Liver (tissue), 9 donors: ENCODE results near the gene SDC1. TPM values are rescaled to one million over a fixed set of nuclear protein-coding genes. Genes with fewer than 3 reads are reported as not detected.
"Not testable (repeated sequence)": the region's sequence is repeated elsewhere in the genome, so short reads cannot be mapped to it uniquely, and the experiment has no call there.

Source experiments
- DNase-seq: peaks from one replicate; pipeline ENCODE4 v3.0.0-alpha.2; 2017; ENCODE audit warnings: low spot score
- H3K27ac ChIP-seq, 2 donors: one replicate each; pipeline ENCODE4 v1.7.0; 2013; ENCODE audit warnings: inconsistent platforms in 2 of 2, low read length in 2 of 2, control low read depth in 1 of 2, low read depth in 1 of 2, mild to moderate bottlenecking in 1 of 2
- H3K27me3 ChIP-seq, 4 donors: one replicate each; pipeline versions ENCODE4 v1.6.1 to v1.7.0; 2013; ENCODE audit warnings: low read length in 3 of 4, inconsistent platforms in 1 of 4, mild to moderate bottlenecking in 1 of 4, moderate library complexity in 1 of 4; ENCODE audit not compliant: control insufficient read depth in 4 of 4, insufficient read depth in 4 of 4
- H3K36me3 ChIP-seq, 4 donors: one replicate each; pipeline versions ENCODE4 v1.6.1 to v1.7.0; 2013; ENCODE audit warnings: low read length in 3 of 4, mild to moderate bottlenecking in 3 of 4, low read depth in 1 of 4, moderate library complexity in 1 of 4; ENCODE audit not compliant: control insufficient read depth in 4 of 4, insufficient read depth in 3 of 4
- H3K4me1 ChIP-seq, 4 donors: one replicate each; pipeline versions ENCODE4 v1.6.1 to v1.7.0; 2013; ENCODE audit warnings: low read length in 3 of 4, mild to moderate bottlenecking in 3 of 4, moderate library complexity in 1 of 4; ENCODE audit not compliant: control insufficient read depth in 4 of 4, insufficient read depth in 4 of 4
- H3K4me3 ChIP-seq, 3 donors: one replicate each; pipeline versions ENCODE4 v1.6.1 to v1.7.0; 2013; ENCODE audit warnings: low read length in 3 of 3, control low read depth in 1 of 3, low read depth in 1 of 3, mild to moderate bottlenecking in 1 of 3
- H3K9ac ChIP-seq, 2 donors: one replicate each; pipeline ENCODE4 v1.7.0; 2013; ENCODE audit warnings: low read length in 2 of 2, mild to moderate bottlenecking in 2 of 2, moderate library complexity in 2 of 2, control low read depth in 1 of 2, low read depth in 1 of 2
- H3K9me3 ChIP-seq, 4 donors: one replicate each; pipeline versions ENCODE4 v1.6.1 to v1.7.0; 2013; ENCODE audit warnings: low read length in 3 of 4; ENCODE audit not compliant: control insufficient read depth in 4 of 4
- ATF3 ChIP-seq: IDR thresholded peaks from 2 replicates; pipeline ENCODE4 v1.6.1; 2016; ENCODE audit warnings: antibody characterized with exemption
- FOXA2 ChIP-seq: IDR thresholded peaks from 2 replicates; pipeline ENCODE4 v1.6.1; 2016; ENCODE audit warnings: antibody characterized with exemption
- GABPA ChIP-seq, 2 donors: IDR thresholded peaks in 1 of 2; conservative IDR thresholded peaks in 1 of 2; 2 replicates each; pipeline ENCODE4 v1.6.1; 2016; ENCODE audit warnings: antibody characterized with exemption in 2 of 2, mild to moderate bottlenecking in 1 of 2, moderate library complexity in 1 of 2
- HNF4G ChIP-seq: IDR thresholded peaks from 2 replicates; pipeline ENCODE4 v1.6.1; 2016; ENCODE audit warnings: antibody characterized with exemption
- JUND ChIP-seq, 2 donors: IDR thresholded peaks; 2 replicates each; pipeline ENCODE4 v1.6.1; 2016; ENCODE audit warnings: antibody characterized with exemption in 2 of 2
- NR2F2 ChIP-seq: IDR thresholded peaks from 2 replicates; pipeline ENCODE4 v1.6.1; 2016; ENCODE audit warnings: antibody characterized with exemption
- REST ChIP-seq: IDR thresholded peaks from 2 replicates; pipeline ENCODE4 v1.6.1; 2016; ENCODE audit warnings: antibody characterized with exemption, mild to moderate bottlenecking
- SP1 ChIP-seq: IDR thresholded peaks from 2 replicates; pipeline ENCODE4 v1.6.1; 2018; ENCODE audit warnings: antibody characterized with exemption, mild to moderate bottlenecking
- TAF1 ChIP-seq: conservative IDR thresholded peaks from 2 replicates; pipeline ENCODE4 v1.6.1; 2016; ENCODE audit warnings: antibody characterized with exemption, mild to moderate bottlenecking
- WGBS: extraction: QIAGEN DNeasy Blood & Tissue Kit; methylation state at CpG from one replicate; pipeline ENCODE4 v1.1.7; 2013; 5-methylcytosine and 5-hydroxymethylcytosine counted together
- polyA plus RNA-seq, 2 donors: library from polyadenylated mRNA; stranded (reverse) in 1 of 2; unstranded in 1 of 2; fragments of 200-250 nt in 1 of 2; fragments of >200 nt in 1 of 2; fragmentation: Nextera tagmentation in 1 of 2; extraction: Ambion mirVana in 1 of 2; gene quantifications; one replicate each; pipeline versions ENCODE4 v1.2.1 to v1.2.3, GENCODE V29; 2013 to 2015
- total RNA-seq, 2 donors: library from RNA; depleted of rRNA; stranded (reverse); fragments of >200 nt; gene quantifications; one replicate each; pipeline ENCODE4 v1.2.3, GENCODE V29; 2014
- TF ChIP-seq, protein P1 (sequence below): IDR thresholded peaks from 2 replicates; pipeline ENCODE4 v1.6.1; 2016; ENCODE audit warnings: antibody characterized with exemption
- TF ChIP-seq, protein P2 (sequence below): IDR thresholded peaks from 2 replicates; pipeline ENCODE4 v1.6.1; 2016; ENCODE audit warnings: antibody characterized with exemption
- TF ChIP-seq, protein P3 (sequence below): fragments of 150-350 bp; IDR thresholded peaks from 2 replicates; pipeline ENCODE4 v1.5.1; 2017; ENCODE audit warnings: improper control_type of control experiment, low read depth, low read length; ENCODE audit not compliant: missing input control
- donor health status: healthy.
- donor health status: healthy.
- donor health status: healthy.
- donor health status: healthy.
- donor health status: healthy.

The SDC1 gene
- total and polyA plus RNA-seq, 4 donors, result 99.6 to 363 (median 196) TPM

DNA sequence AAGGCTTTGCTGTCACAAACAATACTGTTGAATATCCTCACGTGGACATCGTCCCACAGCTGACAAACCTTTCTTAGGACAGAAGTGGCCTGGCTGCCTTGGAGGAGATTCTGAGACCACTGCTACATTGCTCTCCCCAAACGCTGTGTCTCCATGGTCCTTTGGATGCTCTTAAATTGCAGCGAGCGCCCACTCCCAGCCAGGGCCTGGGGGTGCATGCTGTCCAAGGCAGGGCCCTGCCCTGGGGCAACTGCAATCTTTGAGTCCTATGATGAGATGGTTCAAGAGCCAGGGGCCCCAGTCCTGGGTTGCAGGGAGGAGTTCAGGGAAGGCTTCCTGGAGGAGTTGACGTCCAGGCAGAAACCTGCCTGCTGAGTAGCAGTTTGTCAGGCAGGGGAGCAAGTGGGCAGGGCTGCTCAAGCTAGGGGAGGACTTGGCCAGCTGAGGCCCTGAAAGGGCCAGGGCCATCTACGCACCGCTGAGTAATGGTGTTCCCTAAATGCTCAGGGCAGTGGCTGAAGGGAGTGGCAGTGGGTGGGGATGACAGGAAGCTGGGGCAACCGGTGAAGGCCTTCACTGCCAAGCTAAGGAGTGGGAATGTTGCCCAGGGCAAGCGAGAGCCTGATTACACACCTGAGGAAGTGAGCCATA is 10.8 kb upstream of the SDC1 start:
- TF ChIP-seq, protein P1, sequence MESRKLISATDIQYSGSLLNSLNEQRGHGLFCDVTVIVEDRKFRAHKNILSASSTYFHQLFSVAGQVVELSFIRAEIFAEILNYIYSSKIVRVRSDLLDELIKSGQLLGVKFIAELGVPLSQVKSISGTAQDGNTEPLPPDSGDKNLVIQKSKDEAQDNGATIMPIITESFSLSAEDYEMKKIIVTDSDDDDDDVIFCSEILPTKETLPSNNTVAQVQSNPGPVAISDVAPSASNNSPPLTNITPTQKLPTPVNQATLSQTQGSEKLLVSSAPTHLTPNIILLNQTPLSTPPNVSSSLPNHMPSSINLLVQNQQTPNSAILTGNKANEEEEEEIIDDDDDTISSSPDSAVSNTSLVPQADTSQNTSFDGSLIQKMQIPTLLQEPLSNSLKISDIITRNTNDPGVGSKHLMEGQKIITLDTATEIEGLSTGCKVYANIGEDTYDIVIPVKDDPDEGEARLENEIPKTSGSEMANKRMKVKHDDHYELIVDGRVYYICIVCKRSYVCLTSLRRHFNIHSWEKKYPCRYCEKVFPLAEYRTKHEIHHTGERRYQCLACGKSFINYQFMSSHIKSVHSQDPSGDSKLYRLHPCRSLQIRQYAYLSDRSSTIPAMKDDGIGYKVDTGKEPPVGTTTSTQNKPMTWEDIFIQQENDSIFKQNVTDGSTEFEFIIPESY, result no peak
- TF ChIP-seq, protein P2, sequence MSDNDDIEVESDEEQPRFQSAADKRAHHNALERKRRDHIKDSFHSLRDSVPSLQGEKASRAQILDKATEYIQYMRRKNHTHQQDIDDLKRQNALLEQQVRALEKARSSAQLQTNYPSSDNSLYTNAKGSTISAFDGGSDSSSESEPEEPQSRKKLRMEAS, result no peak
- TF ChIP-seq, protein P3, sequence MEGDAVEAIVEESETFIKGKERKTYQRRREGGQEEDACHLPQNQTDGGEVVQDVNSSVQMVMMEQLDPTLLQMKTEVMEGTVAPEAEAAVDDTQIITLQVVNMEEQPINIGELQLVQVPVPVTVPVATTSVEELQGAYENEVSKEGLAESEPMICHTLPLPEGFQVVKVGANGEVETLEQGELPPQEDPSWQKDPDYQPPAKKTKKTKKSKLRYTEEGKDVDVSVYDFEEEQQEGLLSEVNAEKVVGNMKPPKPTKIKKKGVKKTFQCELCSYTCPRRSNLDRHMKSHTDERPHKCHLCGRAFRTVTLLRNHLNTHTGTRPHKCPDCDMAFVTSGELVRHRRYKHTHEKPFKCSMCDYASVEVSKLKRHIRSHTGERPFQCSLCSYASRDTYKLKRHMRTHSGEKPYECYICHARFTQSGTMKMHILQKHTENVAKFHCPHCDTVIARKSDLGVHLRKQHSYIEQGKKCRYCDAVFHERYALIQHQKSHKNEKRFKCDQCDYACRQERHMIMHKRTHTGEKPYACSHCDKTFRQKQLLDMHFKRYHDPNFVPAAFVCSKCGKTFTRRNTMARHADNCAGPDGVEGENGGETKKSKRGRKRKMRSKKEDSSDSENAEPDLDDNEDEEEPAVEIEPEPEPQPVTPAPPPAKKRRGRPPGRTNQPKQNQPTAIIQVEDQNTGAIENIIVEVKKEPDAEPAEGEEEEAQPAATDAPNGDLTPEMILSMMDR, result no peak
- TF ChIP-seq SP1, result no peak
- TF ChIP-seq TAF1, result no peak
- Histone ChIP-seq H3K4me1 (no peaks in the 10 kb centered on the region), H3K27ac (no peak overlapping the region), H3K9ac (no peak overlapping the region), H3K9me3 (no peaks in the 10 kb centered on the region), H3K4me3 (no peak overlapping the region), H3K27me3 (no peaks in the 10 kb centered on the region), H3K36me3 (no peaks in the 10 kb centered on the region)
- 86% methylated on average over 10 of the region's 10 CpGs for WGBS
- DNase-seq, result no peak

DNA sequence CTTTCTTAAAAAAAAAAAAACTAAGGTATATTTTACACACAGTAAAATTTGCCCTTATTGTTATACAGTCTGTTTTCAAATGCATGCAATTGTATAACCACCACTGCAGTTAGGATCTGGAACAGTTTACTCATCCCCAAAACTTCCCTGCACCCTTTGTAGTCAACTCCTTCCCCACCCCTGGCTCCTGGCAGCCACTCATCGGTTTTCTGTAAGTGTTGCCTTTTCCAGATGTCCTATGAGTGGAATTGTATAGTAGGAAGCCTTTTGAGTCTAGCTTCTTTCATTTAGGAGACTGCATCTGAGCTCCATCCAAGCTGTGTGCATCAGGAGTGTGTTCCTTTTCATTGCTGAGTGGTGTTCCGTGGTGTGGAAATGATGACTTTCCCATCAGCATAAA is 9.7 kb upstream of the SDC1 start:
- H3K9ac ChIP-seq, H3K4me3 ChIP-seq, H3K36me3 ChIP-seq, H3K9me3 ChIP-seq, H3K27ac ChIP-seq, DNase-seq, H3K4me1 ChIP-seq, H3K27me3 ChIP-seq: not testable (repeated sequence)
- WGBS, result 88% methylated on average over 2 of the region's 2 CpGs

- 96% methylated on average over 5 of the region's 5 CpGs for WGBS
These were observed 7.9 kb upstream of the SDC1 start for GRCh38 chr2:20232837-20233207.

More at GRCh38 chr2:20232837-20233207, 7.9 kb upstream of the SDC1 start:
- H3K36me3 ChIP-seq, result no peaks in the 10 kb centered on the region
- no peak overlapping the region for H3K9ac ChIP-seq
- TF ChIP-seq FOXA2, result no peak
- TF ChIP-seq HNF4G, result no peak
- TF ChIP-seq SP1, result no peak
- TF ChIP-seq, protein P3, result no peak
- no peak for TF ChIP-seq REST
- TF ChIP-seq, protein P1, result no peak
- TF ChIP-seq NR2F2, result no peak
- no peak for TF ChIP-seq GABPA (IDR thresholded peaks at IDR 0.05 in 1 of 2, conservative IDR thresholded peaks at IDR 0.05 in 1 of 2)
- no peak for TF ChIP-seq JUND (IDR thresholded peaks at IDR 0.05)
- no peak for TF ChIP-seq ATF3
- H3K4me3 ChIP-seq, result no peak overlapping the region
- H3K27me3 ChIP-seq, result no peaks in the 10 kb centered on the region
- DNase-seq, result no peak
- H3K4me1 ChIP-seq, result no peaks in the 10 kb centered on the region
- H3K9me3 ChIP-seq, result no peaks in the 10 kb centered on the region
- no peak overlapping the region for H3K27ac ChIP-seq
